Panc1 (cell line): ENCODE measurements around the gene TMEM108. TPM values are rescaled to one million over a fixed set of nuclear protein-coding genes. Genes with fewer than 3 reads are reported as not detected.

ENCODE experiments used
- ATAC-seq: fragments of 200-7000 bp; cut with Tn5 transposase; 2 replicates; pipeline ENCODE4 v1.9.1; 2020; ENCODE audit warnings: mild to moderate bottlenecking, moderate library complexity
- BruUV-seq: library from RNA; stranded (reverse); fragments of 400-500 nt; replicated peaks from 2 replicates; lab custom pipeline; 2021; lab: Mats Ljungman, UMichigan
- CTCF ChIA-PET: fragments of 300-600 bp; sonication (Branson Sonifier 250); formaldehyde crosslinking; loops from one replicate; lab custom pipeline; 2022; ENCODE audit warnings: antibody characterized with exemption; lab: Charles Lee
- POLR2A ChIA-PET: fragments of 300-600 bp; sonication (Branson Sonifier 250); formaldehyde crosslinking; loops from one replicate; lab custom pipeline; 2022; ENCODE audit warnings: antibody characterized with exemption; lab: Charles Lee
- DNase-seq: peaks from one replicate; pipeline ENCODE4 v3.0.0-alpha.2; 2010; ENCODE audit warnings: low read depth, low spot score
- H3K27ac ChIP-seq: 2 replicates; pipeline ENCODE4 v1.5.1; 2011; ENCODE audit warnings: mild to moderate bottlenecking, low read length, inconsistent platforms
- H3K27me3 ChIP-seq: fragments of 200-500 bp; sonication (Bioruptor generic); 2 replicates; pipeline ENCODE4 v1.6.0; 2014; ENCODE audit warnings: low read length, inconsistent platforms; ENCODE audit not compliant: control insufficient read depth, insufficient read depth
- H3K36me3 ChIP-seq: fragments of 200-500 bp; sonication (Bioruptor generic); 2 replicates; pipeline ENCODE4 v1.5.1; 2014; ENCODE audit warnings: inconsistent platforms, mild to moderate bottlenecking, low read length, moderate library complexity; ENCODE audit not compliant: control insufficient read depth, insufficient read depth
- H3K4me1 ChIP-seq: 2 replicates; pipeline ENCODE4 v1.5.1; 2011; ENCODE audit warnings: inconsistent platforms, mild to moderate bottlenecking, low read length, moderate library complexity; ENCODE audit not compliant: control insufficient read depth, insufficient read depth
- H3K4me3 ChIP-seq, 2 experiments: 2 replicates each; pipeline ENCODE4 v1.5.1; 2011 to 2012; ENCODE audit warnings: low read depth in 2 of 2, low read length in 2 of 2, mild to moderate bottlenecking in 2 of 2, inconsistent platforms in 1 of 2, moderate library complexity in 1 of 2
- H3K9me3 ChIP-seq: fragments of 200-500 bp; sonication (Bioruptor generic); 2 replicates; pipeline ENCODE4 v1.5.1; 2014; ENCODE audit warnings: low read depth, mild to moderate bottlenecking, inconsistent platforms, low read length, moderate library complexity; ENCODE audit not compliant: control insufficient read depth, insufficient read depth
- POLR2AphosphoS5 ChIP-seq: IDR thresholded peaks from 2 replicates; pipeline ENCODE4 v1.6.1; 2012; ENCODE audit warnings: mild to moderate bottlenecking, low read depth, low read length, moderate library complexity
- REST ChIP-seq, 2 experiments: IDR thresholded peaks; 2 replicates each; pipeline ENCODE4 v1.6.1; 2011 to 2012; ENCODE audit warnings: low read depth in 2 of 2, control low read depth in 1 of 2, low read length in 1 of 2, mild to moderate bottlenecking in 1 of 2, moderate library complexity in 1 of 2; ENCODE audit not compliant: insufficient read depth in 1 of 2
- SIN3A ChIP-seq: IDR thresholded peaks from 2 replicates; pipeline ENCODE4 v1.6.1; 2012; ENCODE audit warnings: low read depth, mild to moderate bottlenecking, low read length, moderate library complexity, borderline replicate concordance; ENCODE audit not compliant: insufficient read depth
- TCF7L2 ChIP-seq: IDR thresholded peaks from 2 replicates; pipeline ENCODE4 v1.6.1; 2011; ENCODE audit warnings: mild to moderate bottlenecking, low read depth, low read length, inconsistent platforms
- in situ Hi-C: cut with HindIII; loops from 2 replicates; pipeline ENCODE4 v1.10.0; 2016; ENCODE audit warnings: low sequenced_read_pairs, low pct_unique_long_range_greater_than_20kb
- intact Hi-C: fragments of 100-400 bp; cut with micrococcal nuclease; formaldehyde crosslinking; loops from one replicate; pipeline ENCODE4 v1.10.0; 2022; ENCODE audit not compliant: unreplicated experiment
- total RNA-seq: library from RNA; stranded (reverse); gene quantifications from one replicate; pipeline ENCODE4 v1.2.1, GENCODE V29; 2021; ENCODE audit not compliant: unreplicated experiment
- TF ChIP-seq, protein P1 (sequence below): fragments of 450-650 bp; IDR thresholded peaks from 2 replicates; pipeline ENCODE4 v1.5.1; 2017; ENCODE audit warnings: mild to moderate bottlenecking

Gene TMEM108
- total RNA-seq, 1 experiment from 2014 or later = 0.41 TPM

GRCh38 chr3:133152056-133152455, 113.9 kb downstream of the TMEM108 start:
- Histone ChIP-seq H3K4me3 (no peak overlapping the region), H3K27ac (no peak overlapping the region), H3K36me3 (no peaks in the 10 kb centered on the region), H3K9me3 (no peaks in the 10 kb centered on the region), H3K27me3 (no peaks in the 10 kb centered on the region; the same call in 1 of the 2 replicates), H3K4me1 (no peaks in the 10 kb centered on the region)
- in situ Hi-C loops (no loop called here), intact Hi-C loops (no loop called here)
- no peak for ATAC-seq
- TF ChIP-seq POLR2AphosphoS5 (no peak), REST (IDR thresholded peaks at IDR 0.05; ENCODE audit: insufficient read depth in 1 of 2, low read depth in 2 of 2, low read length in 1 of 2) (no peak), TCF7L2 (no peak), SIN3A (no peak)
- TF ChIP-seq, protein P1, sequence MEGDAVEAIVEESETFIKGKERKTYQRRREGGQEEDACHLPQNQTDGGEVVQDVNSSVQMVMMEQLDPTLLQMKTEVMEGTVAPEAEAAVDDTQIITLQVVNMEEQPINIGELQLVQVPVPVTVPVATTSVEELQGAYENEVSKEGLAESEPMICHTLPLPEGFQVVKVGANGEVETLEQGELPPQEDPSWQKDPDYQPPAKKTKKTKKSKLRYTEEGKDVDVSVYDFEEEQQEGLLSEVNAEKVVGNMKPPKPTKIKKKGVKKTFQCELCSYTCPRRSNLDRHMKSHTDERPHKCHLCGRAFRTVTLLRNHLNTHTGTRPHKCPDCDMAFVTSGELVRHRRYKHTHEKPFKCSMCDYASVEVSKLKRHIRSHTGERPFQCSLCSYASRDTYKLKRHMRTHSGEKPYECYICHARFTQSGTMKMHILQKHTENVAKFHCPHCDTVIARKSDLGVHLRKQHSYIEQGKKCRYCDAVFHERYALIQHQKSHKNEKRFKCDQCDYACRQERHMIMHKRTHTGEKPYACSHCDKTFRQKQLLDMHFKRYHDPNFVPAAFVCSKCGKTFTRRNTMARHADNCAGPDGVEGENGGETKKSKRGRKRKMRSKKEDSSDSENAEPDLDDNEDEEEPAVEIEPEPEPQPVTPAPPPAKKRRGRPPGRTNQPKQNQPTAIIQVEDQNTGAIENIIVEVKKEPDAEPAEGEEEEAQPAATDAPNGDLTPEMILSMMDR = no peak
- BruUV-seq = no TSS peak
- no peak for DNase-seq
- ChIA-PET POLR2A (no interaction called here), CTCF (no interaction called here)

DNA sequence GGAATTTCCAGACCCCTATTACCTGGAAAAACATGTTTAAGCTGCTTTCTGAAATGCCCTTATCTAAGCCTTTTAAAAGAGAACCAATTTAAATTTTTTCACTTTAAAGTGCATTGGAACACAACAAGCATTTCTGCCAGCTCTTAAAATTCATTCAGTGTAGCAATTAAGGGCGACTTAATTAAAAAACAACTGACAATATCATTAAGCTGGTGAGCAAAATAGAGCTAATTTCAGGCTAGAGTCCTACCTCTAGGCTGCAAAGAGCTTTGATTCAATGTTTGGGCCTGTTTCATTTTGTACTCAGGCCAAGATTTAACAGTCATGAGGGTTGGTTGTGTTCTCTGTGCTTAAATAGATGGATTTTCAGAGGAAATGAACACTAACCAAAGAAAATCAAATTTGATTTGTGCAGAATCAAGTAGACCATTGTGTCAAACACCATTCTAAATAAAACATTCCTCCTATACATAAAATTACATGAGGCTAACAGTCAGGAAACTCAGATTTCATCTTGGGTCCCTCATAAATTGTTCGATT, 114.6 kb downstream of the TMEM108 start:
- H3K27me3 ChIP-seq = no peaks in the 10 kb centered on the region; the same call in 1 of the 2 replicates
- TF ChIP-seq SIN3A (no peak), REST (IDR thresholded peaks at IDR 0.05; ENCODE audit: insufficient read depth in 1 of 2, low read depth in 2 of 2, low read length in 1 of 2) (no peak), TCF7L2 (no peak), POLR2AphosphoS5 (no peak)
- TF ChIP-seq, protein P1 = no peak
- no TSS peak for BruUV-seq
- in situ Hi-C loops = no loop called here
- H3K4me1 ChIP-seq = no peaks in the 10 kb centered on the region
- ChIA-PET POLR2A (no interaction called here), CTCF (no interaction called here)
- DNase-seq = no peak
- H3K9me3 ChIP-seq = no peaks in the 10 kb centered on the region
- ATAC-seq = no peak
- H3K27ac ChIP-seq = no peak overlapping the region
- H3K4me3 ChIP-seq = no peak overlapping the region
- no peaks in the 10 kb centered on the region for H3K36me3 ChIP-seq
- intact Hi-C loops = no loop called here
